Daoy (cell line): ENCODE measurements around the gene CCSER1. TPM values are rescaled to one million over a fixed set of nuclear protein-coding genes. Genes with fewer than 3 reads are reported as not detected.
"Not testable (repeated sequence)": the region's sequence is repeated elsewhere in the genome, so short reads cannot be mapped to it uniquely, and the experiment has no call there.

Experiments
- DNase-seq: peaks from one replicate; pipeline ENCODE4 v3.0.0-alpha.2; 2015; ENCODE audit warnings: low read depth
- total RNA-seq: library from RNA; depleted of rRNA; stranded (reverse); fragments of >200 nt; shearing (Covaris generic); gene quantifications from 2 replicates; pipeline ENCODE4 v1.2.3, GENCODE V29; 2014

CCSER1 gene
- total RNA-seq, 1 experiment from 2014 or later, result 1.0 TPM

DNA sequence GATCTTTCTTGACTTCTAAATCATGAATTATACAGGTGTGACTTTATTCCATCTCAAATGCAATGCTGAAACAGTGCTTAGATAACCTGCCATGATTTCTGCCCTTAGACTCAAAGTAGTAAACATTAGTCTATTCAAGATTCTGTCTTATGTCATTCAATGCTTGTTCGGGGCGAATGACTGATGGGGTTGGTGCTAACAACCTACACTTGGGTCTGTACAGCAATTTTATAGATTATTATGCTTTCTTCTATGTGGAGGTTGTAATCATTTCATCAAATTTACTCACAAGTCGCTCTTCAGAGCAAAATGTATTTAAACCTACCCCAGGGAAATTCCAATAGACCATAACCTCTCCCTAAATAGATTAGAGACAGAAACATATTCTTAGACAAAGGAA lies 1155.0 kb downstream of the CCSER1 start:
- DNase-seq, result no peak

DNA sequence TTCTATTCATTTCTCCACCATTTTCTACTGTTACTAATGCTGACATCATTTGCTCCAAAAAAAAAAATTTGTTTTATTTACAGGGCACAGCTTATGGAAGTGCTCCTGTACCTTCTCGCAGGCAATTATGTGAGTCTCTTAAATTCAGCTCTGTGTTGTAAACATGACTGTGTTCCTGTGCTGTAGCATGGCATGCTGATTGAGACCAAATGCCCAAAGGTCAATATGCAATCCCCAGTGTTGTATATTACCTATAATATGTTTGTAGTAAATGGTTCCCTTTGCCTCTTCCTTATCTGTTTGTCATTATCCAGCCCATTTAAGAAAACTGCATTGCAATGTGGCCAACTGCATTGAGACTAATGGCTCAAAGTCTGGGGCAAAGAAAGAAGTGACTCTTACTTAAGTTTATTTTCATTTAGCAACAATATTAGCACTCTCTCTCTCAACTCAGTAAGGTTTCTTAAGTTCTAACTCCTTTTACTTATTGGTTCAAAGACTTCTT lies 1156.6 kb downstream of the CCSER1 start:
- no peak for DNase-seq

DNA sequence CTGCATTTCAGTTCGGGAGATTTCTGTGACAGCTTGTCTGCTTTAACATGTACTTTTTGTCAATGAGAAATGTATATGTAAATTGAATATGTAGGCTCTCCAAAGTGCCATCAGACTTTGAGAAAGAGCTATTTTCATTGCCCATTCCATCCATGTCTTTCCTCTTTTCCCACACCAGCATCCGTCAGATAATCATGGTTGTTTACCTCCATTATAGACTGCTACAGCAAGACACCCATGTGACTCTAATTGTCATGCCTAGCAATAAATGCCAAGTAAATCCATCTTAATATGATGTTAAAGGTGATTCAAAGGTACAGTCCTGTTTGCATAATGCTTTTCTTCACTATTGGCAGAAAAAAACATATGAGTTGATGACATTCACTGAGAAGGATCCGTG lies 1157.3 kb downstream of the CCSER1 start:
- no peak for DNase-seq

DNA sequence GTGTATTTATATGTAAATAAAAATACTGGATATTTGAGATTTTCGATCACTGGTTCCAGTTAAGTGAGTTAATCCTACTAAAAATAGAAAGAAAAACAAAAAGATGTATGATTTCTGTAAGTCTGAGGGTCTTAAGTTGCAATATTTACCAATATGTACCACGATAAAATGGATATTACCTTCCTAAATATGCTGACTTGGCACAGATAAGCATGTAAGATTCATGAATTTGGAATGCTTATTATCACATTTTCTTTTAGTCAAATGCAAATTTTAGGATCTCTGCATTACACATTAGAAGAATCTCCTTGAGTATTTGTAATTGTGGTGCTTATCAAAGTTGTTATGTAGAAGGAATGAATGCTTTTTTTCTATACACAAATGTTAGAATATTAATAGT lies 1158.3 kb downstream of the CCSER1 start:
- no peak for DNase-seq

DNA sequence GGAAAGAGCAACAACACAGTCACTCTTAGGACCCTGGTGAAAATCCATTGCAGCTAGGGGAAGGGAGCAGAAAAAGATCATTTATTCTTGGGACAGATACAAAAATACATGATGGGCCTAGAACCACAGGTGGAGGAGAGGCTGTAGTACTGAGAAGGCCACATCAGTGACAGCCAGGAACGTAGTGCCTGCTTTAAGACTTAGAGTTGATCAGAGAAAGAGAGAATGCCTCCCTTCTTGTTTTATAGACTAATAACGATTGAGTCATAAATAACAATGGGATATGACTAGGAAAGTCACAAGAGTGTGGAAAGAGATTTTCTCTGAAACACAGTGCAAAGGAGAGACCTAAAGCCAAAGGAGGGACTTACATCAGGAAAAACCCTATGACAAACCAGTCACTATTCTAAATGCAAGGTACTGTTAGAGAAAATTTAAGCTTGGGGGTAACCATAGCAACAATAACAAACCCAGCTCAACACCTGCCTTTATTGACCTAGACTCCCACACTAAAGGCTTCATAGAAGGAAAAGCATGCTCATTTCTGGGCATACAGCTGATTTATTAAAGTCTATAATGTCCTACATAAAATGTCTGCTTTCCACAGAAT lies 1161.6 kb downstream of the CCSER1 start:
- DNase-seq, result no peak

DNA sequence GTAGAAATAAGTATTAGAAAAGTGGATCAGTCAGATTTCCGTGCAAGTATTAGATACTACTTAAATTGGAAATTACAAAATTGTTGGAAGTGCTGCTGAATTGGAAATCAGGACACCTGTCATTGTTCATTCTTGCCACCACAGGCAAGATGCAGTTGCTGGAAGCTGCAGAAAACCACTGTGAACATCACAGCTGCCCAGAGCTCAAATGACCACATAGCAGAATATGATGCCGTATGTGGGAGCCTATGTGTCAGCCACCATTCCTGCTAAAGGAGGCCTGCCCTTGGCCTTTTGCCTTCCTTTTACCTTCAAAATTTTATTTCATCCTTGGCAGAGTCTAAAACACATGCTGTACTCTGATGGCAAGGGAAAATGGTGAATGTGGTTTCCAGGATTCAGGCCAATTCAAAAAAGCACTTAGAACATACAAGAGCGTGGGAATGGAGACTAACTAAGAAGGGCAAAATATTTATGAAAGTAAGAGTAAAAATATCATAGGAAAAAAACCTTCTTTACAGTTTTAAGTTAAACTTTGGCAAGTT lies 1171.0 kb downstream of the CCSER1 start:
- no peak for DNase-seq

DNA sequence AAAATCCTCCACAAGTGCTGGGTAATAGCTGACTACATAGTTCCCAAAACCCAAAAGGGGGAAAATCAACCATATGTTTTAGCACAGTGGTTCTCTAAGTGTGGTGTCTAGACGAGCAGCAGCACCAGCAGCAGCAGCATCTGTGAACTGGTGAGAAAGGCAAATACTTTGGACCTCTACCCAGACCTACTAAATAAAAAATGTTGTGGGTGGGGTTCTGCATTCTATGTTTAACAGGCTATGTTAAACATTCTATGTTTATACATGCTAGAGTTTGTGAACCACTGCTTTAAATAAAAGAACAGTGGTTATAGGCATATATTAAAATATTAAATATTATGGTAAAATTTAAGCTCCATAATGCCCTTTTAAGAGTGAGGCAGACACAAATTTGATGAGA lies 1171.6 kb downstream of the CCSER1 start:
- DNase-seq, result no peak

DNA sequence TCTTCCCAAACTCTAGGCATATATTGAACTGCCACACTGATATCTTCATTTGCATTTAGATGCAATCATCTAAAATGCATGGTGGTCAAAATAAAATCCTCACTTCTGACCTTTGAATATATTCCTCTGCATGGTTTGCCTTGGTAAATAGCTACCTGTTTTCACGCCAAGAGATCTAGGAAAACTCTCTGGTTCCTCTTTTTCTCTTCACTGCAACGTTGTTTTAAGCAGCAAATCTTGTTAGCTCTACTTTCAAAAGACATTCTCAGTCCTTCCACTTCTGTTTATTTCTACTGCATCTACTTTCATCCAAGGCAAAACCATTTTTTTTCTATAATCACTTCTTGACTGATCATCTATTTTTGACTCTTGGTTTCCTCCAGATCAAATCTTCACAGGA lies 1174.9 kb downstream of the CCSER1 start:
- DNase-seq, result no peak

DNA sequence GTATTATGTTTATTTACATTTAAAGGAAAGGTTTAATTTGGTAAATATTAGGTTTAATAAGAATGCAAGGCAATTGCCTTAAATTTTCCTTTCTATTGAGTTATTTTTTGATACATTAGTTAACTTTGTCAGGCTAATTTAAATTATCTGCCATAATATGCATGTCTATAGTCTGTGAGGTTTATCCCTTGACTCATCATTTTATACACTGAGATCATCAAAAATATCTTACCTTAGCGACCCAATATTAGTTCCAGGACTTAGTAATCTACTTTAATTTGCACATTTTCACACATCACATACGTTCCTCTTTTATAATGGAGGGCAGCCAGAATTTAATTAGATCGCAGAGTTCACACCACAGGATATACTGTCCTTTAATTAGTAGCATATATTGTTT lies 1177.1 kb downstream of the CCSER1 start:
- no peak for DNase-seq

DNA sequence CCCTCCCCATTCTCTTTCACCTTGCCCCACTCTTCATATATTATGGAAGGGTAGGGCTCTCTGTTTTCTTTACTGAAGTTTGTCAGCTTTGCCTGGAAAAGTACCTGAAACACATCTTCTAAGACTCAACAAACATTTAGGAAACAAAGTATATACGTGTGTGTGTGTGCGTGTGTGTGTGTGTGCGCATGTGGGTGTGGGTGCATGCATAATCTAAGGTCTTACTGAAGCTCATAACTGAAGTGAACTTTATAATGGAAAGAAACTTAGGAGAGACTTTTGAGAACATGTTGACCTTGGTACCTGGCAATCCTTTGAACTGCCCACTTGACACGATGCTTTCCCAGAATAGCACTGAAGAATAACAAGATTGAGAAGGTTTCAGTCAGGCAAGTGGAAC lies 1190.2 kb downstream of the CCSER1 start:
- no peak for DNase-seq

DNA sequence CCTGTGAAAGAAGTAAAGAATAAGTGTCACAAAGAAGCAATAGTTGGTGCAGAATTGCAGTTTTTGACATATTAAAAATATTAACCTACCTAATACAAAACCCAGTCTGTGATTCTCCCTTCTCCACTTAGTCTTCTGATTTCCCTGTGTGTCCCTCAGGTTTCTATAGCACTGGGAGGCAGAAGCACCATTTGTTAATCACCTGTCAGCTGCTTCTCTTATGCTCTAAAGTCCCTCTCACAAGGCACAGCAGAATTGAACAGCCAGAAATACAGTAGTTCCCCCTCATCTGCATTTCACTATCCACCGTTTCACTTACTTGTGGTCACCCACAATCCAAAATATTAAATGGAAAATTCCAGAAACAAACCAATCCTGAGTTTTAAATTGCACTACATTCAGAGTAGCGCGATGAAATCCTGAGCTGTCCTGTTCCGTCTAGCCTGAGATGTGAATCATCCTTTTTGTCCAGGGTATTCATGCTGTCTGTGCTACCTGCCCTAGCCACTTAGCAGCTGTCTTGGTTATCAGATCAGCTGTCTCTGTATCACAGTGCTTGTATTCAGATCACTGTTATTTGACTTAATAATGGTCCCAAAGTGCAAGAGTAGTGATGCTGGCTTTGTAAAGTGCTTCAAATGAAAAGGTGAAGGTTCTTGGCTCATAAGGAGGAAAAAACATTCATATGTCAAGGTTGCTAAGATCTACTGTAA lies 1192.5 kb downstream of the CCSER1 start:
- no peak for DNase-seq

DNA sequence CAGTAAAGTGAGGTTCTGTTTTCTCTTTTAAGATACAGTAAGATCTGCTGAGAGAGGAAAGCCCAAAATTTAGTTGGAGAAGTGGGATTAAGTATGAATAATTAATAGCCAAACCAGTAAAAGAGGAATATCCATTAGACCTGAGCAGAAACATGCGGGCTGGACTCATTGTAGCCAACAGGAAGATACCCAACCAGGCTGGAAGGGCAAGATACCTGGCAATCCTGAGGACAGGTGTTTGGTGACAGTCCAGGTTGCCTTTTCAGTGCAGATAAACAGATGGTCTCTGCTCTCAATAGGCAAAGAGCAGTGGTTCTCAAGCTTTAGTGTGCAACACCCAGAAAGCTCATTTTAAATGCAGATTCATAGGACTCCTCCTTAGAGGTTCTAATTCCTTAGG lies 1195.8 kb downstream of the CCSER1 start:
- no peak for DNase-seq

DNA sequence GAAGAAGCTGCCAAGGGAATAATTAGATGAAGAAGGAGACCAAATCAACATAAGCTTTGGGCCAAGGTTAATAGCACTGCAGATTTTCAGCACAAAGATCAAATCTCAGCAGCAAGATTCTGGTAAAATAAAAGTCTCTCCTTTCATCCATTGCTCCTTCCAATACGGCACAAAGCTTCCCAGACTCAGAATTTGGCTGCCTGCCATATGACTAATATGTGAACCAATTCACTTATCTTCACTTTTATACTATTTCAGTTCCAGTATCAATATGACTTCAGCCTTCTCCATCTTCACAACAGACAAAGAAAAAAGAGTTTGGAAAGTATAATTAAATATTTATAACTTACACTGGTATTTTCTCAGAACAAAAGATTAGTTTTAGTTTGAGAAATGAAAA lies 1198.3 kb downstream of the CCSER1 start:
- peak; percentile 1 for DNase-seq

DNA sequence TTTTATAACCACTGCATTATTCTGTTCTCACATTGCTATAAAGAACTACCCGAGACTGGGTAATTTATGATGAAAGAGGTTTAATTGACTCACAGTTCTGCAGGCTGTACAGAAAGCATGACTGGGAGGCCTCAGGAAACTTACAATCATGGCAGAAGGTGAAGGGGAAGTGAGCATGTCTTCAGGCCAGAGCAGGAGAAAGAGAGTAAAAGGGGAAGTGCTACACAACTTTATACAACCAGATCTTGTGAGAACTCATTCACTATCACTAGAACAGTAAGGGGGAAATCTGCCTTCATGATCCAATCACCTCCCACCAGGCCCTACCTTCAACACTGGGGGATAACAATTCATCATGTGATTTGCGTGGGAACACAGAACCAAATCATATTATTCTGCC lies 1199.0 kb downstream of the CCSER1 start:
- not testable (repeated sequence) for DNase-seq

DNA sequence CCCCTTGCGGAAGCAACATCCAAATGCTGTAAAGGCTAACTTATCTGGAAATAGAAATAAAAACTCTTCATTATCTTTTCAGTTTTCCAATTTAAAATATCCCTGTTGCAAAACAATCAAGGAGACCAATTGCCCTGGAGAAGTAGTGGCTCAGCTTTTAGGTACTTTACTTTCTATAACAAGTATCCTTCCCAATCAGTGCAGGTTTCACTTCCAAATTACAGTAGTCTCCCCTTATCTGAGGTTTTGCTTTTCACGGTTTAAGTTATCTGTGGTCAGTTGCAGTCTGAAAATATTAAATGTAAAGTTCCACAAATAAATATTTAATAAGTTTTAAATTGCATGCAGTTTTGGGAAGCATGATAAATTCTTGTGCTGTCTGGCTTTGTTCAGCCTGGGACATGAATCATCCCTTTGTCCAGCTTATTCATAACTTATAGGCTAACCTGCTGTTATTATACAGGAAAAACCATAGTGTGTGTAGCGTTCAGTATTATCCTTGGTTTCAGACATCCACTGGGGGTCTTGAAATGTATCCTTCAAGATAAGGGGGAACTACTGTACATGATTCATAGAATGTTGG lies 1203.5 kb downstream of the CCSER1 start:
- DNase-seq, result no peak

DNA sequence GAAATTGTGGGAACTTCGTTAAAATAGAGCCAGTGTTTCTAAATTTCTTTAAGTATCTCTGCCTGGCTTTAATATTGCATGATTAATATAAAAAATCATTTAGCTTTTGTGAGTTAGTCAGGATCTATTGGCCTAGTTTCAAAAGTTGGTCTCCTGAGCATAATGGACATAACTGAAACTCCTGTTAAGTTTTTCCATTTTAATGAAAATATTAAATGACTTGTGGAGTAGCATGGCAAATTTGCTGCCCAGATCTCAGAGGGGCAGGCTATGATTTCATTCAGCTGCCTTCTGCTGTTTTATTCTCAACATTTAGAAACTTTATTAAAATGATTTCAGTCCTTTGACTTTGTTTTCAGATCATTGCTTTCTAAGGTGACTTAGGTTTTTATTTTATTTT lies 1213.6 kb downstream of the CCSER1 start:
- no peak for DNase-seq

DNA sequence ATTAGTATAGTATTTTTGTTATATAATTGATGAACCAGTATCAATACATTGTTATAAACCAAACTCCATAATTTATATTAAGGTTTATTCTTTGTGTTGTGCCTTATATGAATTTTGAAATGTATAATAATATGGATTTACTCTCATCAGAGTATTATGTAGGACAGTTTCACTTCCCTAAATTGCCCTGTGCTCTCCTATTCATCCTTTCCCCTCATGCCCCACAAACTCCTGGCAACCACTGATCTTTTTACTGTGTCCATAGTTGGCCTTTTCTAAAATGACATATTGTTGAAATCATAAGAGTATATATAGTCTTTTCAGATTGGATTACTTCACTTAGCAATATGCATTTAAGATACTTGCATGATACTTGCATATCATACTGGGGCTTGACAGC lies 1218.4 kb downstream of the CCSER1 start:
- DNase-seq, result no peak

DNA sequence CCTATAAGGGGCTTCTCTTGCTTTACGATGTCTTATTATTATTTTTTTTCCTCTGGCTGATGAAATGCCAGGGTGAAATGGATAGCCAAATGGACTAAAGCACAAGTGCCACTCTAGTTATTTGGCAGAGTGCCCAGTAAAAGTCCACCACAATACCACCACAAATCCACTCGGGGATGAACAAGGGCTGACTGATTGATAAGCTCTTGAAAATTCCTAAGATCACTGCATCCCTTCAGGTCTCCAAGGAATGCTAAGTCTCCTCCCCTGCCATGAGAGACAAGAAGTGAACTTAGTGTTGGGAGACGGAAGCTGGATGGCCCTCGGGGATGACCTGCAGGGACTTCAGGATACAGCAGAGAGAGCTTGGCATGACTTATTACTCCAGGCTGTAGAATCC lies 1229.3 kb downstream of the CCSER1 start:
- DNase-seq, result not testable (repeated sequence)

DNA sequence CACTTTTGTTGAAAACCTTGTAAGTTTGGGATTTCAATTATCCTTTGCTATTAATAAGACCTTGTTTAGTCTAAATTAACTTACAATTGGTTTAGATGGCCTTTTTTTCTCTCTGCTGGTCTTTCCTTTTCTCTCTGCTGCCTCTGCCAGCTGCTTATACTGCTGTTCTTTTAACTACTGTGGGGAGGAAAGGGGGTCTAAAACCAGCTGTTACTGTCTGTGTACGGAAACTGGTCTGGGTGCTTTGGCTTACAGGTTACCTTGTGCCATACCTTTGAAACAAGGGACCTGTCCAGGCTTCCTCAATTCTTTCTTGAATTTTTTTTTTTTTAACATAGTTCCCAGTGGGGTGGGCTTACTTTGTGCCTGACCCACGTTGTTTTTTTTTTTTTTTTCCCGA lies 1230.8 kb downstream of the CCSER1 start:
- DNase-seq, result not testable (repeated sequence)

DNA sequence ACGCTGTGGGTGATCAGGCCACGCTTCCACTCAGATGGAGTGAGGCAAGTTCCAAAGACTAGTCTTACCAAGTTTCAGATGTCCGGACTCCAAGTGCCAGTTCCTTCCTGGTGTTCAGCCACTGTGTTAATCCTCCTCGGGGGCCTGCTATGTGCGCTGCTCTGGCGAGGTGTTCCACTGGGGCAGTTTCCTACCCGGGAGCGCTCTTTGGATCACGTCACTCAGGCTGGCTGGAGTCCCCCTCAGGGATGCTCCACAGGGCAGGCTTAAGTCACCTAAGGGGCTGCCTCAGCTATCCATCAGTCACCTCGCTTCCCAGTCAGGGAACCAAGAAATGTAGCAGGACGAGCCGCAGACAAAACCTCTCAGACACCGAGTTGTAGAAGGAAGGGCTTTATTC lies 1231.4 kb downstream of the CCSER1 start:
- not testable (repeated sequence) for DNase-seq

DNA sequence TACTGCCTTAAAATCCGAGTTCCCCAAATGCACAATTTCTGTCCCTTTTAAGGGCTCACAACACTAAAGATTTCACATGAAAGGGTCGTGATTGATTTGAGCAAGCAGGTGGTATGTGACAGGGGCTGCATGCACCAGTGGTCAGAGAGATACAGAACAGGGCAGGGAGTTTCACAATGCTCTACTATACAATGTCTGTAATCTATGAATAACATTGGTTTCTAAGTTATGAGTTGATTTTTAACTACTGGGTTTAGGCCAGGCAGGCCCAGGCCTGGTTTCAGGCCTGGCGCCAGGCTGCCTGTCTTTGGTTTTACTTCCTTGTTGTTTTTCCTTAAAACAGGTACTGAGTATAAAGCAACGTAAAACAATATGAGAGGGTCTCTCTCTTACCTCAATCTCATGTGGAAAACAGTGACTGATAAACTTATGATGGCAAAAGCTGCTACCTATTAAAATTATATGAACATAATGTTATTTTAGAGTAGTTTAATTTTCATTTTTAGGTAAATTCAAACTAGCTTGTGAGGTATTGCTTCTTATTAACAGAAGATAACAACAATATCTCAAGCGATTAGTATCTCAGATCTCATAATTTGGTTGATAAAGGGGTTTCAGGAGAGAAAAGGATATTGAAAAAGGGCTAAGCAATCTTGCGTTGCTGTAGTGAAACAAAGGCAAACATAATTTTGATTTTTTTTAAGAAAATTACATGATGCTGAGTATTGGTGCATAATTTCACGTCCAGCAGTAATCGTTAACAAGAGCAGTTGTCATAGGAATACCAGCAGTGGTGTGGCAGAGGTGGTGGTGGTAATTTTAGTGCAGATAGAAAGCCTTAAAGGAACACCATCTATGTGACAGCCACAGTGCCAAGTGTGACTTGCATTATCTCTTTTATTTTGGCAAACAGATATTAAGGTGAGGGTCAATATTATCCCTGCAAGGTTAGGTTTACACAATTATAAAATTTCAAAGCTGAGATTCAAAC lies 1232.1 kb downstream of the CCSER1 start:
- no peak for DNase-seq

DNA sequence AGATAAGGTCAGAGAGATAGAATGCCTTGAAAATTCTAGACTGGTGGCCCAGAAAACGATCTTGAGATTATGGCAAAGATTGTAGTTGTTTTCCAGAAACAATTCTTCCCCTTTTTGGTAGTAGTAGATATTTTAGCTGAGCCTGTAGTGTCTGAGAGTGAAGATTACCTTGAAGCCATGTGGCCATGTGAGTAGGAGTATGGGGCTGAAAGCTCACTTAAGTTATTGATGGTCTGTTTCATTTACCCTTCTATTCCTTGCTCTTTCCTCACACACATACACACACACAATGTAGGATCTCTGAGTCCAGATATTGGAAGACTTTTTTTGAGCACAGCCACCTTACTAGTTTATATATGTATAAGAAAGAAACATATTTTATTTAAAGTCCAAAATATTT lies 1234.9 kb downstream of the CCSER1 start:
- no peak for DNase-seq
